GM19193 (cell line): ENCODE results near the gene ENDOD1.
"Not testable (repeated sequence)": the region's sequence is repeated elsewhere in the genome, so short reads cannot be mapped to it uniquely, and the experiment has no call there.

Experiments used
- POLR2A ChIP-seq: IDR thresholded peaks from 4 replicates; pipeline ENCODE4 v1.6.1; 2011; ENCODE audit not compliant: insufficient read depth, insufficient read length; ENCODE audit errors: extremely low read depth

ENDOD1 gene, protein sequence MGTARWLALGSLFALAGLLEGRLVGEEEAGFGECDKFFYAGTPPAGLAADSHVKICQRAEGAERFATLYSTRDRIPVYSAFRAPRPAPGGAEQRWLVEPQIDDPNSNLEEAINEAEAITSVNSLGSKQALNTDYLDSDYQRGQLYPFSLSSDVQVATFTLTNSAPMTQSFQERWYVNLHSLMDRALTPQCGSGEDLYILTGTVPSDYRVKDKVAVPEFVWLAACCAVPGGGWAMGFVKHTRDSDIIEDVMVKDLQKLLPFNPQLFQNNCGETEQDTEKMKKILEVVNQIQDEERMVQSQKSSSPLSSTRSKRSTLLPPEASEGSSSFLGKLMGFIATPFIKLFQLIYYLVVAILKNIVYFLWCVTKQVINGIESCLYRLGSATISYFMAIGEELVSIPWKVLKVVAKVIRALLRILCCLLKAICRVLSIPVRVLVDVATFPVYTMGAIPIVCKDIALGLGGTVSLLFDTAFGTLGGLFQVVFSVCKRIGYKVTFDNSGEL

DNA sequence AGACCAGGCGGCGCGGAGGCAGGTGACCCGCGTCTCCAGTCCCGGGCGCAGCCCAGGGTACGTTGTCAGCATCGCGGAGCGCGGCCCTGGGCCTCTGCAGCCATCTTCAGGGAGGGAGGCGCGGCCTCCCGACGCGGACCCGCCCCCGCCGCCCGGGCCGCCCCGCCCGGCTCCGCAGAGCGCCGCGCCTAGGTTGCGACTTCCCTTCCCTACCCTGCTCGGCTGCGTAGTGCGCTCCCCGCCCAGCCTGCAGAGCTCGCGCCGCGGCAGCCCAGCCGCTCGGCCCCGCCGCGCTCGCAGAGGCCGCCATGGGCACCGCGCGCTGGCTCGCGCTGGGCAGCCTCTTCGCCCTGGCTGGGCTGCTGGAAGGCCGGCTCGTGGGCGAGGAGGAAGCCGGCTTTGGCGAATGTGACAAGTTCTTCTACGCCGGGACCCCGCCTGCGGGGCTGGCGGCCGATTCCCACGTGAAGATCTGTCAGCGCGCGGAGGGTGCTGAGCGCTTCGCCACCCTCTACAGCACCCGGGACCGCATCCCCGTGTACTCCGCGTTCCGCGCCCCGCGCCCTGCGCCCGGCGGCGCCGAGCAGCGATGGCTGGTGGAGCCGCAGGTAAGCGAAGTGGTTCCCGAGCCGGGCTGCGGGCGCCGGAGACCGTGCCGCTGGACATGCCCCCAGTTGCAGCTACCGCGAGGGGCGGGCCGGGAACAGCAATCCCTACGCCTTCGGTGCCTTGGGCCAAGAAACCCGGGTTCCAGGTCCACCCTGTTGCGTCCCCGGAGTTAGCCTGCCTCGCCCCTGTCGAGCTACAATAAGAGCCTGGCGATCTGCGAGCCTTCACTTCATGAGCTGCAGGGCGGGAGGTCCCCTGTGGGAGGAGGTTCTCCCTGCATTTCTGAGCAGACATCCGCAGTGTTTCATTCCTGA, at the start of gene ENDOD1:
Gene ENDOD1 (plus strand): TSS at position 227 of the 923 bp plus-strand sequence. CDS start 82 bp downstream, at position 309.
- TF ChIP-seq POLR2A = peak; percentile 86

DNA sequence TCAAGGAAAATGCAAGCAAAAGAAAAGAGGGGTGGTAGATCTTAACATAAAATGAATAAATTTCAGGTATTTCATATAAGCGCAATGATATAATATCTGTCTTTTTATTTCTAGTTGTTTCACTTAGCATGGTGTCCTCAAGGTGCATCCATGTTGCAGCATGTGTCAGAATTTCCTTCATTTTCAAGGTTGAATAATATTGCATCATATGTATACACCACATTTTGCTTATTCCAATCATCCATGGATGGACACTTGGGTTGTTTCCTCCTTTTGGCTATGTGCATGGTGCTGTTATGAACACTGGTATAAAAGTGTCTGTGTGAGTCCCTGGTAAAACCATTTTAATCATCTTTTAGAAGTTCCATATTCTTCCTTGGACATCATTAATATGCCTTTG, 47.4 kb upstream of the ENDOD1 start:
- no peak for TF ChIP-seq POLR2A

DNA sequence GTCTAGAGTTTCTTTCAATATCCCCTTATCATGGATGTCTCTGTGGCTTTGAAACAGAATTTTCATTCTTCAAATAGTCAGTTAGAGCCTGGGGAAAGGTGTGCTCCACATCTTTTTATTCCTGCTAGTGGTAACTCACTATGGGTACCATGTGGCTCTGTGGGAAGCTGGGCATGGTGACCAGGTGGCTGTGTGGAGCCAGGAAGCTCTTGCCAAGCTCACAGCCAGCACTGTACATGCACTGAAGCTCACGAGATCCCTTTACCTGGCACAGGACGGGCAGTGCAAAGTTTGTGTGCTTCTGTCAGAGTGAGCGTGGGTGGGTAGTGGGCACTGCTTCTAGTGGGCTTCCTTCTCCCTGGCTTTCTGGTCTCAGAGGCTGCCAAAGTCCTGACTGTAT, 46.7 kb upstream of the ENDOD1 start:
- TF ChIP-seq POLR2A = no peak

DNA sequence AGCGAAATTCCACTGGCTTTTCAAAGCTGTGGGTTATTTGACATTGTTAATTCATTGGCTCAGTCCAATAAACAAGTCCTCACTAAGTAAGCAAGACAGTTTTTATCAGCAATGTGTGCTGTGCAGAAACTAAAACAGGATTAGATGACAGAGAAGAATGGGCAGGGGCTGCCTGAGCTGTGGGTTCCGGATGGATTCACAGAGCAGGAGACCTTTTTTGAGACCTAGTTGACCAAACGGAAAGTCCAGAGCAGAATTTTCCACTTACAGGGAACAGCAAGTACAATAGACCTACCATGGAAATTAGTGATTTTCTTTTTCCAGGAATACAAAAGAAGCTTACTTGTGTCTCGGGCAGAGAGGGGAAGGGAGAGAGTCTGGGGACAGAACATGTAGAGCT, 45.6 kb upstream of the ENDOD1 start:
- TF ChIP-seq POLR2A = no peak

DNA sequence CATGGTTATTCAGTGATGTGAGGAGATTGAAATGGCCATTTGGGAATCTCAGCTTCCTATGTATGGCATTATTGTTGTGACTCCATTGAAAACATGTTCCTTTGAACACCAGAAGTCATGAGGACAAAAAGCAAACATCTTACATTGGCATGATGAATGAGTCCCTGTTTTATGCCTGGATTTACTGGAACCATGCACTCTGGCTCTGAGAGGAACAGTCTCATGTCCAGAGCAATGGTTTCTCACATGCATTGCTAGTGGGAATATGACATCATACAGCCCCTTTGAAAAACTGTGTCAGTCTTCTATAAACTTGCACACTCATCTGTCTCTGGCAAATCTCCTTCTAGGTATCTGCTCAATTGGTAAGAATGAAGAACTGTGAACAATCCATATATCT, 43.8 kb upstream of the ENDOD1 start:
- no peak for TF ChIP-seq POLR2A

DNA sequence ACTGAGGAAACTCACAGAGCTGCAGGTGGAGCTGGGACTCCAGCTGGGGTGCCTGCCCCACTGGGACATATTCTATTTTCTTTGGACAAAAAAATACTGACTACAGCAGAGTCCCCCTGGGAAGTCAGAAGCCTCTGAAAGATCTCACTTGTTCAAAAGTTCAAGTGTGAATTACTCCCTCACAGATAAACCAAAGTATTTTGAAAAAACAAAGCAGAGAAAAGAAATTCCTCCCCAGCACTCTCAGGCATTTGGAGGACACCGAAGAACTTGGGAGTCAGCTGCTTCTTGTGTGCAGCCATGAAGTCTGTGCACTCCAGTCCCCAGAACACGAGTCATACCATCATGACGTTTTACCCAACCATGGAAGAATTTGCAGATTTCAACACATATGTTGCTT, 40.5 kb upstream of the ENDOD1 start, which contains the start of gene KDM4F:
Gene KDM4F (plus strand): TSS at position 301 of the 400 bp plus-strand sequence.
- TF ChIP-seq POLR2A = not testable (repeated sequence)

DNA sequence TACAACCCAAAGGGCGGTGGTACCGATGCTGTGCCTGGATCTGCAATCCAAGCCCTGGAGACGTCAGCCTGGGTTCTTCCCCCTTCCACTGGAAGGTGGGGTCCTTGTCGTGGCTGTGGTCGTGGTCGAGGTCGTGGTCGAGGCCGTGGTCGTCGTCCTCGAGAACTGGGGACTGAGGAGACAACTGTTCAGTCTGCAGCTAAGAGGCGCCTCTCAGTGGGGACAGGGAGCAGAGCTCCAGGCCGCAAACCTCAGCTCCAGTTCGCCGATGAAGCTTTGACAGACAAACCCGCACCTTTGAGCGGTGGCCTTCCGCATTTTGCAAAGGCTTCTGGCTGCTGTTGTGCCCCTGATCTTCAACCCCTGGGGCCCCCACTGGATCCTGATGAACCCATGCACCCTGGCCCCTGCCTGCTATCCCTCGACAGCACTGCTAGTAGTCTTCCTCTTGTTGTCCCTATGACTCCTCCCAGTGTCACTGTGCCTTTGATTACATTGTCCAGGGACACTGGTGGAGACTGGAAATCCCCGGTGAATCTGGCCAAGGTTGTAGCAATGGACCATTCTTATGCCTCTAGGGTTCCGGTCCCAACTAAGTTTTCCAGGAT, 38.9 kb upstream of the ENDOD1 start:
- no peak for TF ChIP-seq POLR2A

DNA sequence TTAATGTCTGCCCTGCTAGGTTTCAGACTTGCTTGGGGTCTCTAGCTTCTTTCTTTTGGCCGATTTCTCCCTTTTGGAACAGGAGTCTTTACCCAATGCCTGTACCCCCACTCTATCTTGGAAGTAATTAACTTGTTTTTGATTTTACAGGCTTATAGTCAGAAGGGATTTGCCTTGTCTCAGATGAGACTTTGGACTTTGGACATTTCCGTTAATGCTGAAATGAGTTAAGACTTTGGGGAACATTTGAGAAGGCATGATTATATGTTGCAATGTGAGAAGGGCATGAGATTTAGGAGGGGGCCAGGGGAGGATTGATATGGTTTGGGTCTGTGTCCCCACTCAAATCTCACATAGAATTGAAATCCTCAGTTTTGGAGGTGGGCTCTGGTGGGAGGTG, 35.3 kb upstream of the ENDOD1 start:
- TF ChIP-seq POLR2A = no peak

DNA sequence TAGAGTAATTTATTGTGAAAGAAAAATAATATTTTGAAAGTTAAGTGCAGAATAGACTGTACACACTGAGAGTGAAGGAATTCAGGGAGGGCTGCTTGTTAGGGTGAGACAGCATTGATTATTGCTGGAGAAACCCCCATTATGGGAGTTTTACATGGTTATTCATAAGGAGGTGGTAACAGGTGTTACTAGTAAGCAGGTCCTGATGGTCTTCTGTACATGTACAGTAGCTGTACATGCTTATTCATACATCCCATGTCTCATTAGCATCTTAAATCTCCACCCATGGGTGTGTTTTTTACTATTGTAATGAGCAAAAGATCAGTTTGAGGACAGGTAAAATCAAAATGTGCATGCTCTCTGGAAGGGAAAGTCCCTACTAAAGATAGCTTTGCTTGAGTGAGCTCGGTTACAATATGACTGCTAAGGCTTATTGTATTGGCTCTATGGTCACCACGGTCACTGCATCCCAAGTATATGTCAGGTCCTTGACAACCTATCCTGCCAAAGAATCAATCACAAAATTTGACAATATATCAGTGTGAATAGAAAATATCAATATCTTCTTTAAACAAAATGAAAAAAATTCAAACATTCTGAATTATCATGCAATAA, 34.3 kb upstream of the ENDOD1 start:
- no peak for TF ChIP-seq POLR2A

DNA sequence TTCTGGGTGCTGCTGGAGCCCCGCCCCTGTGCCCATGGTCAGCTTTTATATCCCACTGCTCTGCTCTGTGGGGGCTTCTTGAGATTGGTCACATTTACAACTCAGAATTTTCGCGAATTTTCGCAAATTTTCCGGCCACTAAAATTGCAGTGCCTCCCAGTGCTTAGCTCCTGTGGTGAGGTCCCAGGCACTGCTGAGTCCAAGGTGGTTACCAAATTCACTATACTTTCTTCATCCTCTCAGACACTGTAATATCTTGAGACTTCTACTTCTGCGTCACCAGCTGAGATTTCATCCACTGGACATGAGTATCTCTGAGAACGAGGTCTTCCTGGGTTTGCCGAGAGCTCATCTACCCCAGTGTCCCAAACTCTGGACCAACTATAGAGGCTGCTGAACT, 31.7 kb upstream of the ENDOD1 start:
- TF ChIP-seq POLR2A = no peak

DNA sequence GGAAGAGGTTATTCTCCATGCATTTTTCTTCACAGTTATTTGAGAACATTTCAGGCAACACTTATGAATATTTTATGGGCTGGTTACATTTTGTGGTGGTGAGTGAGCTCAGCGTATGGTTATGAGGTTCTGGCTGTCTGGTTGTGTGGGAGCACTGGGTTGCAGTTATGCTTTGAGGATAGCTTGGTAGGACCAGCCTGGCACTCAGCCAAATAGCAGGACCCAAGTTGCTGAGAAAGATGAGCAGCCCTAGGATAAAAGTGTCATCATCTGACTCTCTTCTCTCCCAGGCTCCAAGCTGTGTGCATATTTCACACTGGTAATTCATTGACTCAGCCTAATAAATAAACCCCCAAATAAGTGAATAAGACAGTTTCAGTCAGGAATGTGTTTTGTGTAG, 31.0 kb upstream of the ENDOD1 start:
- TF ChIP-seq POLR2A = no peak

DNA sequence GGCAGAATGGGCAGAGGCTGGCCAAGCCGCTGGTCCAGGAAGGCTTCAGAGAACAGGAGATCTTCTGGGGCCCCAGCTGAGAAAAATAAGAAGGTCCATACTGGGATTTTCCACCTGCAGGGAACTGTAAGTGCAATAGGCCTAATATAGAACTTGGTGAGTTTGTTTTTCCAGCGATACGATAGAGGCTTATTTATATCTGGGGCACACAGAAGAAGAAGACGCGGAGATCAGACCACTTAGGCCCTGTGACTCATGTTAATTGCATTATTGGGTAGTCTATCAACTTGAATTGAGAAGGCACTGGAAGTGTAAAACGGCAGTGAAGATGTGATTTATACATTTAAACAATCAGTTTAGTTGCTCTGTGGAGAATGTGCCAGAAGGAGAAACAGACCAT, 30.6 kb upstream of the ENDOD1 start:
- no peak for TF ChIP-seq POLR2A

DNA sequence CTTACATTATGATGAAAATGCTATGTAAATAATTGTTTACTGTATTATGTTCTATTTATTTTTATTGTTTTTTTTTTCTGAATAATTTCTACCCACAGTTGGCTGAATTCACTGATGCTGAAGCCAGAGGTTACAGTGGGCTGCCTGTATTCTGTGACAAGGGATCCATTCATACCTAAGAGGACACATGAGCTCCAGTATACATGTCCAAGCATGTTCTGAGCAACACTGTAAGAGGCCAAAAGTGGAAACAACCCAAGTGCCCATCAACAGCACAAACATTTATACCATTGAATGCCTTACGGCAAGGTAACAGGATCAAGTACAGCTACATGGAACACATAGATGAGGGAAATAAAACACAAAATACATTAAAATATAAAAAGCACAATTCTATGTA, 24.3 kb upstream of the ENDOD1 start:
- TF ChIP-seq POLR2A = no peak

DNA sequence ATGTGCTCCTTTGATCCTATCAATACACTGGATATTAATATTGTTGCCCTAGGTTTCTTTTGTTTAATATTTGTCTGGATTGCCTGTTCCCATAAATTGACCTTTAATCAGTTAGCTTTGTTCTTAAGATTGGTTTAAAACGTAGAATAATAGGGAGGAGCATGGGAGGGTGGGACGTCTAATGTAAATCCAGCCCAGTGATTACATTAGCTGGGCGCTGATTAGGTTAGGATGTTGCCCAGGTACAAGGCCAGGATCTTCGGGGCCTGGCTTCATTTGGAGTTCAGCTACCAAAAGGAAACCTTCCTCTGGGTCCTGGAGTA, 23.0 kb upstream of the ENDOD1 start, which contains the start of gene SRSF8:
Gene SRSF8 (plus strand): TSS at position 204 of the 323 bp plus-strand sequence. CDS start 308 bp downstream, outside the sequence.
- no peak for TF ChIP-seq POLR2A
